NCI-H1930 (cell line): ENCODE results near the gene IMP3.
"Not testable (repeated sequence)": the region's sequence is repeated elsewhere in the genome, so short reads cannot be mapped to it uniquely, and the experiment has no call there.

Source experiments
- DNase-seq, 2 experiments: peaks; one replicate each; lab custom pipeline; 2025; lab: John Stamatoyannopoulos, UW

The IMP3 gene

GRCh38 chr15:75639709-75640482, at the start of gene IMP3:
IMP3 (minus strand) TSS chr15:75640224; CDS start chr15:75640168, 56 bp downstream.
- DNase-seq: peak; percentile 92 to 93

GRCh38 chr15:75689429-75689828, 49.4 kb upstream of the IMP3 start:
- not testable (repeated sequence) for DNase-seq

- DNase-seq: no peak
These were observed 48.8 kb upstream of the IMP3 start for GRCh38 chr15:75688831-75689230.

- no peak for DNase-seq
These were observed 48.2 kb upstream of the IMP3 start for GRCh38 chr15:75688278-75688557.

- no peak for DNase-seq
These were observed 47.7 kb upstream of the IMP3 start for GRCh38 chr15:75687486-75688277.

- DNase-seq: peak in 1 of 2 experiments; percentile 4
These were observed 46.2 kb upstream of the IMP3 start for GRCh38 chr15:75686212-75686642.

GRCh38 chr15:75685195-75685594, 45.2 kb upstream of the IMP3 start:
- no peak for DNase-seq

- no peak for DNase-seq
These were observed 44.6 kb upstream of the IMP3 start for GRCh38 chr15:75684648-75685047.

GRCh38 chr15:75683646-75684312, 43.8 kb upstream of the IMP3 start:
- peak; percentile 17 to 30 for DNase-seq

- no peak for DNase-seq
These were observed 42.4 kb upstream of the IMP3 start for GRCh38 chr15:75682181-75683135.

GRCh38 chr15:75680007-75680789, 40.2 kb upstream of the IMP3 start:
- DNase-seq: no peak

GRCh38 chr15:75678324-75678690, 38.3 kb upstream of the IMP3 start:
- not testable (repeated sequence) for DNase-seq

- no peak for DNase-seq
These were observed 37.7 kb upstream of the IMP3 start for GRCh38 chr15:75677465-75678323.

GRCh38 chr15:75676688-75677464, 36.9 kb upstream of the IMP3 start:
- DNase-seq: no peak

GRCh38 chr15:75675579-75676404, 35.8 kb upstream of the IMP3 start:
- no peak for DNase-seq

- no peak for DNase-seq
These were observed 34.3 kb upstream of the IMP3 start for GRCh38 chr15:75674366-75674765.

GRCh38 chr15:75673426-75674235, 33.6 kb upstream of the IMP3 start:
- no peak for DNase-seq
